Measurements from ENCODE around the gene CPVL.

The CPVL gene

GRCh38 chr7:29146057-29146706 lies at the start of gene CPVL:
Gene CPVL (minus strand): TSS chr7:29146537. CDS start chr7:29121061, 25,476 bp downstream.
- DNase-seq (ENCODE audit: low spot score) = peak; percentile 23

DNA sequence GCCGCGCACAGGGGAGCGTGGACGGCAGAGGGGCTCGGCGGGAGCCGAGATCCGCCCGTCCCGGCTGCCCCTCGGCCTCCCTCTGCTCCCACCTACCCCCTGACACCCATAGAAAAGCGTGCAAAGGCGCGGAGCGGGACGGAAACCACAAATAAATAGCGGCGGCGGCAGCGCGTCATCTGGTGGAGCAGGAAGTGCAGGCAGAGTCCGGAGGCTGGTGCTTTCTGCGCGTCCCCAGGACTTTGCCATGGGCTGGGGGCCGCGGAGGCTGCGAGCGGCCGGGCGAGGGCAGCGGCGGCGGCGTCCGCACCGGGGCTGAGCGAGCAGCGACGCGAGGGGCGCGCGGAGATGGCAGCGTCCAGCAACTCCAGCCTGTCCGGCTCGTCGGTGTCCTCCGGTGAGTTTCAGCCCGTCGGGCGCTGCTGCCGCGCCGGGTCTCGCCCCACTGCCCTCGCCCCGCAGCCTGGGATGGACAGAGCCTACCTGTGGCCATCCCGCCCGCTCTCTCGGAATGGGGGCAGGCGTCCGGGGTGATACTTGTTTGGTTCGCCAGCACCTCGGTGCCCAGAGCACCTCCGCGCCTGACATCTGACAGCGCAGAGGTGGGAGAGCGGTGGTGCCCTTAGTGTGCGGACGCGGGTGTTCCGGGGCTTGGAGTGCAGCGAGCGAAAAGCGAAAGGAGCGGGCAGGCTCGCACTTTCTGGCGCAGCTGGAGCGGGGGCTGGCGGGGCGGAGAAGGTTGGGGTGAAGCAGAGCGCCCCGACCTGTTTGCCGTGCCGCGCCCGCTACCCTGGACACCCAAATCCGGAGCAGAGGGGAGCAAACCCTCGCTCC lies 48.5 kb upstream of the CPVL start, which contains the start of gene CHN2:
TSS of gene CHN2 (plus strand) at position 182 of the 834 bp plus-strand sequence.
- DNase-seq (ENCODE audit: low spot score) = peak; percentile 67

DNA sequence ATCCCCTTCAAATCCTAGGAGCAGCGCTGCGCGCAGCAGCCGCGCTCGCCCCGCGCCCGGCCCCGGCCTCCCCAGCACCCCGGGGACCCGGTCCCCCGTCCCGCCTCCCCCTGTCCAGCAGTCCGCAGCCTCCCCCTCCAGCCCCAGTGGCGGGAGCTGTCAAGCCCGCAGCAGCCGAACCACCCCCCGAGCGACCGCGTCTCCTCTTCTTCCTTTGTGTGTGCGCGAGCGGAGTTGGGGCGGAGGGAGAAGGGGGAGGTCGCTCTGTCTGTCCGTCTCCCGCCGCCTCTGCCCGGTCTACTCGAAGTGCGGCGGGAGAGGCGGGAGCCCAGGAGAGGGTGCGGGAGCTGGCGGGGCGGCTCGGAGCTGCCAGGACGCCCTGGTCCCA lies 47.9 kb upstream of the CPVL start:
- peak; percentile 28 for DNase-seq (ENCODE audit: low spot score)

GRCh38 chr7:29193316-29194205 lies 47.2 kb upstream of the CPVL start:
- DNase-seq (ENCODE audit: low spot score) = no peak

- no peak for DNase-seq (ENCODE audit: low spot score)
These were observed 46.5 kb upstream of the CPVL start for GRCh38 chr7:29192811-29193210.

DNA sequence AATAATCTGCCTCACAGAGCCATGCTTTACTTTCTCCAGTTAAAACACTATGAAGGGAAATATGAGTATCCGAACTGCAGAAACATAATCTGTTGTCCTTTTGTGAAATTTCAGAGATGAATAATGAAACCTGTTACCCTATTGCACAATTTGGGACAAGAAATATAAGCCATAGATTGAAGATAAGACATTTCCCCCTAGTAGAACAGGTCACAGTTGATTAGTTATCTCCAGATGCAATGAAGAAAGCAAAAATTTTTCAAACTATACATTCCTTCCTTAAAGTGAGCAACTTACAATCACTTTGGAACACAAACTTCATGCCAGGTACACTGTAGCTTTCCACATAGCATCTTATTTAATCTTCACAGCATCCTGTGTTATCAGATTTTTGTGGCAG lies 46.0 kb upstream of the CPVL start:
- DNase-seq (ENCODE audit: low spot score) = no peak

DNA sequence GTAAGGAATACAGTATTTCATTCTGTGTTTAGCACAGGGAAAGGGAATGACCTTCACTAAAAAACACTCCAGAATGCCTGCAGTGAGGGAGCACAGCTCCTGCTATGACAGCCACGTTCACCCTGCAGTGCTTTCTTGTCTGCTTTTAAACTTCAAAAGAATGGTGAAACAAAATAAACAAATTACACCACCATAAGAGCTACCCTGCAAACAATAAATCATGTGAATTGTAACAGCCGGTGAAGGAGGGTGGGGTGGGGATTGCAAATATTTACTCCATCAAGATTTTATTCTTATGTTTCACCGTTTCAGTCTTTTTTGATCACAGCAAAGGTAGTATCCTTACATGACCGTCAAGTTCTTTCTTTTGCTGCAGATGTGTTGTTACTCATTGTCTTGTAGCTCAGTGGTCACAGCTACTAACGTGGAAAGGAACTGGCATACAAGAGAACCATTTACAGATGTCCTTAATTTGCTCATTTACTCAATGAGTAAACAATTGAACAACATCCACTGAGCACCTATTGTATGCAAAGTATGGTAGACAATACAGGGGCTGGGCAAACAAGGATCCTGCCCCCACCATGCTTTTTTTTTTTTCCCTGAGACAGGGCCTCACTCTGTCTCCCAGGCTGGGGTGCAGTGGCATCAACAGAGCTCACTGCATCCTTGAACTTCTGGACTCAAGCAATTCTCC lies 44.2 kb upstream of the CPVL start:
- DNase-seq (ENCODE audit: low spot score) = no peak

- peak; percentile 73 for DNase-seq (ENCODE audit: low spot score)
These were observed 43.4 kb upstream of the CPVL start for GRCh38 chr7:29189743-29190201.

DNA sequence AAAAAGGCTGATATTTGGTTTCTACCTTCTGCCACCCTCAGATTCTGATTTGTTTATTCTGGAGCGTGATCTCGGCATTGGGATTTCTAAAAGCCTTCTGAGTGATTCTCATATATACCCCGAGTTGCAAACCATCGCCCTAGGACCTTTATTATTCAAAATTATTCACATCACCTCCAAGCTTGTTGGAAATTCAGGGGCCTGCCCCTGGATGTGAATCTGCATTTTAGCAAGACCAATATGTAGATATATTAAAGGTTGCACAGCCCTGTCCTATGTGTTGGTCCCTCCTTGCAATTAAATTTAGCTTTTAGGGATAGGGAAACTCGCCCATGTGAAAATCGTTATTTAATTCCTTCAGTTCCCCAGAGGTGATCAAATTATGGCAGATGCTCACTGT lies 39.3 kb upstream of the CPVL start:
- DNase-seq (ENCODE audit: low spot score) = no peak

DNA sequence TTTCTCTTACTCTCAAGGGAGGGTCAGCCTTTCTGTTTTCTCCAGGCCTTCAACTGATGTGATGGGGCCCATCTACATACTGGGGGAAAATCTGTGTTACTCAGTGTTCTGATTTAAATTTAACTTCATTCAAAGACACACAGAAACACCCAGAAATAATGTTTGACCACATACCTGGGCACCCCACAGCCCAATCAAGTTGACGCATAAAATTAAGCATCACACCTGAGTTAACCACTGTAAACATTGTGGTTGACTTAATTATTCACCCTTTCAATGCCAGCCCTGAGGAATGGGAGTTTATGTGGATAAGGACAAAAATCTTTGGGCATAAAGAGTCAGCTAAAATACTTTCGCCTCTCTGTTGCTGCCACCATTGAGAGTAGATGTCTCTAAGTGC lies 38.3 kb upstream of the CPVL start:
- DNase-seq (ENCODE audit: low spot score) = no peak

DNA sequence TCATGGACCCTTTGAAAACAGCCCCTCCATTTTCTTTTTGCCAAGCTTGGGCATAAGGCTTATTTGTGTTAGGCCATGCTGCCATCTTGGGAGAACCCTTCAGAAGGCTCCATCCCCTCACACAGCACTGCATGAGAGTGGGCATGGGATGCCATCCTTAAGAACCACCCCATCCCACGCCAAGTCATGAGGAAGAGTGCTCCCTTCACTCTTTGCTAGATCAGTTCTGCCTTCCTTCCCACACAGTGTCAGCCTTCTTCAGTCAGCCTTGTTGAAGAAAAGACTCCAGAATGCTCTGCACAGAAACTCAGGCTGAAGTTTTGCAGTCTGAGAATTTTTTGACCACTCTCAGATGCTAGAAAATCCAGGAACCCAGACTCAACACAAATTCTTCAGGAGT lies 32.8 kb upstream of the CPVL start:
- no peak for DNase-seq (ENCODE audit: low spot score)

DNA sequence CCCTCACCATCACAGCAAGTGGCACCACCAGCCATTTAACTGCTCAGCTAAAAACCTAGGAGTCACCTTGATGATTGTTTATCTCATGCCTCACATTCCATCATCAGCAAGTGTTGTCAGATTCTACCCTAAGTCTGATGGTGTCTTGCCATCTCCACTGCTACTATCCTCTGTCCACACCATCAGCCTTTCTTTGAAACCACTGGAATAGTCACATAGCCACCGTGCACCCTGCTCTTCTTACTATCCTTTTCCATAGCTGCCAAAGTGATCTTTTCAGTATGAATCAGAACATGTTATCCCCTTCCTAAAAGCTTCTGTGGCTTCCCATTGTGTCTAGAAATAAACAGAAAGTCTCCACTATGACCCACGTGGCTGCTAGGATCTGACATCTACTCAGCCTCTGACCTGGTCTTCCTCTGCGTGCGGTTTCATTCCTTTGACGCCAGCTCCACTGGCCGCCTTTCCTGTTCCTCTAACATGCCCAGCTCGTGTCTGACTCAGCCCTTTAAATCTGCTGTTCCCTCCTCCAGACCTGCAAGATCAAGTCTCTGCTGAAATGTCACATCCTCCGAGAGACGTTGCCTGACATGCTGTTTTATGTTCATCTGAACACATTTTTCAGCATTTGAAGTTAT lies 31.7 kb upstream of the CPVL start:
- DNase-seq (ENCODE audit: low spot score) = peak; percentile 54

GRCh38 chr7:29173458-29173857 lies 27.1 kb upstream of the CPVL start:
- DNase-seq (ENCODE audit: low spot score) = no peak

- DNase-seq (ENCODE audit: low spot score) = no peak
These were observed 24.4 kb upstream of the CPVL start for GRCh38 chr7:29170781-29171180.

GRCh38 chr7:29167721-29168120 lies 21.4 kb upstream of the CPVL start:
- no peak for DNase-seq (ENCODE audit: low spot score)

GRCh38 chr7:29163854-29164253 lies 17.5 kb upstream of the CPVL start:
- DNase-seq (ENCODE audit: low spot score) = no peak

DNA sequence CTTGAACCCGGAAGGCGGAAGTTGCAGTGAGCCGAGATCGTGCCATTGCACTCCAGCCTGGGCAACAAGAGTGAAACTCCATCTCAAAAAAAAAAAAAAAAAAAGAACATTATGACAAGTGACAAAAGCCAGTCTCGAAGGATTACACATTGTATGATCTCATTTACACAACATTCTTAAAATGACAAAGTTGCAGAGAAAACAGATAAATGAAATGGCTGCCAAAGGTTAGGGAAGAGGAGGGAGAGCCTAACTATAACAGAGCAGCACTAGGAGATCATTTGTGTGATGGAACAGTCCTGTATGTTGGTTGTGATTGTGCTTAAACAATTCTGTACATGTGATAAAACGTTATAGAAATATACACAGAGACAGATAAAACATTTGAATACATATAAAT lies 16.2 kb upstream of the CPVL start:
- no peak for DNase-seq (ENCODE audit: low spot score)

DNA sequence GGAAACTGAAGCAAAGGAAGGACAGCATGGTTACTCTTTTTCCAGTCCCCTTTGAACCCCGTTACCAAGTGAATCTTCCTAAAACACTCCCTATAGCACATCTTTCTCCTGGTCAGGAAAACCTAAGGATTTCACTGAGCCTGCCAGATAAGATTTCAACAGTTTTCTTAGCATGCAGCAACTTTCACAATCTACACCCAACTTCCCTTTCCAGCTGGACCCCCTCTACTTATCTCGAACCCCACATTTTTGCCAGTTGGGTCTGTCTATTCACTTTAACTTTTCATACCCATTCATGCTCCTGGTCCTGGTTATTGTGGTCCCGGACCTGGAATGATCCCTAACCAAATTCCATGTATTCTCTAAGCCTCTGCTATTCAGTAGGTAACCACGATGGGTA lies 14.9 kb upstream of the CPVL start:
- DNase-seq (ENCODE audit: low spot score) = no peak

- DNase-seq (ENCODE audit: low spot score) = no peak
These were observed 13.7 kb upstream of the CPVL start for GRCh38 chr7:29160080-29160479.

DNA sequence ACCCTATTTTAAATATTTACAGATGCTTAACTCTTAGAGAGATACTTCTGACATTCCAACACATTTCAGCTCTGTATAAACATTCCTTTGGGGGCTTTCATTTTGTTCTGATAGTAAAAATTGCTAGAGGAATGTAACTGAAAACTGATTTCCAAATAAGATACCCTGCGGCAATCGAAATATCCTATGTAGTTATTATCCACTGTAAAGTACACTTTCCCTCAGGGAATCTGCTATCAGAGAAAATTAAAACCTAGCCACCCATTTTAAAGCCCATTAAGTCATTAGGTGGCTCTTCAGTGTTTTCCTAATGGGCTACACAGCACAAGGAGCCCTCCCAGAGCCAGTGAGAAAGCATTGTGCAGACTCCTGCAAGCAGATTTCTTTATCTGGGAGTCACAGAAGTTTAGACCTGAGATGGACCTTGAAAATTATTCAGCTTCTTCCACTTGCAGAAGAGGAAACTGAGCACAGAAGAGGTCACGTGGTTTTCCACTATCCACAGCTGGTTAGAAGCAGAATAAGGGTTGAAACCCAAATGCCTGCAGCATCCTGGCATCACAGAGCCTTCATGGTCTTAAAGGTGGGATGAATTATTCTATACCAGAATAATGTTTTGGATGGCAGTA lies 12.6 kb upstream of the CPVL start:
- no peak for DNase-seq (ENCODE audit: low spot score)

- DNase-seq (ENCODE audit: low spot score) = no peak
These were observed 10.6 kb upstream of the CPVL start for GRCh38 chr7:29156907-29157452.
